Measurements from ENCODE around the gene IRF2BPL.

DNA sequence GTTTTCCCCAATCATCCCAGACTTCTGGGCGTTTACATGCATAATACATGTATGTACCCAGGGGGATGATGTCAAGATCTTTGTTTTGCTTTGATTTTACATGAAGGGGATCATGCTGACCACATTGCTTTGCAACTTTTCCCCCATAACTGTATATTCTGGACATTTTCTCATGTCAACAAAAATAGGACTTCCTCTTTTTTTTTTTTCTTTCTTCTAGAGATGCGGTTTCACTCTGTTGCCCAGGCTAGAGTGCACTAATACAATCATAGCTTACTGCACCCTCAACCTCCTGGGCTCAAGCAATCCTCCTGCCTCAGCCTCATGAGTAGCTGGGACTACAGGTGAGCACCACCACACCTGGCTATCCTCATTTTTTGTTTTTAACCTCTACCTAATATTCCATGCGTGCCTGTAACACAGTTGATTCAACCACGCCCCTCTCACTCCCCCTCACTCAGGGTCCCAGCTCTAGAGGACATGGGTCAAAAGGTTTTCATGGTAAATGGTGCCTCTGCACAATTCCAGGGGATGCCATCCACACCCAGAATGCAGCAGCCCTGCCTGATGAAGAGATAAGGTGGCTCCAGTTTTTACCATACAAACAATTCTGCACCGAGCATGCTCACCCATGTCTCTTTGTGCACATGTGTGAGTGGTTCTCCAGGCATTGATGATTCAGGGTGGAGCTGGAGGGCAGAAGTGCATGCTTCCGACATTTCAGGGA is 37.5 kb upstream of the IRF2BPL start:
- TF ChIP-seq, protein P1, sequence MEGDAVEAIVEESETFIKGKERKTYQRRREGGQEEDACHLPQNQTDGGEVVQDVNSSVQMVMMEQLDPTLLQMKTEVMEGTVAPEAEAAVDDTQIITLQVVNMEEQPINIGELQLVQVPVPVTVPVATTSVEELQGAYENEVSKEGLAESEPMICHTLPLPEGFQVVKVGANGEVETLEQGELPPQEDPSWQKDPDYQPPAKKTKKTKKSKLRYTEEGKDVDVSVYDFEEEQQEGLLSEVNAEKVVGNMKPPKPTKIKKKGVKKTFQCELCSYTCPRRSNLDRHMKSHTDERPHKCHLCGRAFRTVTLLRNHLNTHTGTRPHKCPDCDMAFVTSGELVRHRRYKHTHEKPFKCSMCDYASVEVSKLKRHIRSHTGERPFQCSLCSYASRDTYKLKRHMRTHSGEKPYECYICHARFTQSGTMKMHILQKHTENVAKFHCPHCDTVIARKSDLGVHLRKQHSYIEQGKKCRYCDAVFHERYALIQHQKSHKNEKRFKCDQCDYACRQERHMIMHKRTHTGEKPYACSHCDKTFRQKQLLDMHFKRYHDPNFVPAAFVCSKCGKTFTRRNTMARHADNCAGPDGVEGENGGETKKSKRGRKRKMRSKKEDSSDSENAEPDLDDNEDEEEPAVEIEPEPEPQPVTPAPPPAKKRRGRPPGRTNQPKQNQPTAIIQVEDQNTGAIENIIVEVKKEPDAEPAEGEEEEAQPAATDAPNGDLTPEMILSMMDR (conservative IDR thresholded peaks at IDR 0.05), result no peak
- TF ChIP-seq ZFX (IDR thresholded peaks at IDR 0.05), result no peak

Data from C4-2B (cell line).